ENCODE data around the gene B4GAT1.
"Not testable (repeated sequence)": the region's sequence is repeated elsewhere in the genome, so short reads cannot be mapped to it uniquely, and the experiment has no call there.

The B4GAT1 gene

GRCh38 chr11:66320289-66320688 is 27.1 kb downstream of the B4GAT1 start:
- DNase-seq = not testable (repeated sequence)

- no peak for DNase-seq
Measured at GRCh38 chr11:66318600-66318970, 28.8 kb downstream of the B4GAT1 start.

GRCh38 chr11:66317723-66318599 is 29.5 kb downstream of the B4GAT1 start:
- peak; percentile 45 for DNase-seq

- DNase-seq = peak; percentile 64
Measured at GRCh38 chr11:66317322-66317722, 30.1 kb downstream of the B4GAT1 start.

GRCh38 chr11:66316849-66317251 is 30.6 kb downstream of the B4GAT1 start, which contains the start of gene CD248:
Gene CD248, minus strand, starts transcription at chr11:66317044. Its CDS starts 17 bp downstream, at chr11:66317027.
- DNase-seq = peak; percentile 64

- no peak for DNase-seq
Measured at GRCh38 chr11:66315921-66316811, 31.3 kb downstream of the B4GAT1 start.

GRCh38 chr11:66315498-66315885 is 31.9 kb downstream of the B4GAT1 start:
- no peak for DNase-seq

GRCh38 chr11:66314561-66315497 is 32.6 kb downstream of the B4GAT1 start:
- no peak for DNase-seq

- DNase-seq = no peak
Measured at GRCh38 chr11:66314186-66314501, 33.3 kb downstream of the B4GAT1 start.

- no peak for DNase-seq
Measured at GRCh38 chr11:66313321-66314185, 33.9 kb downstream of the B4GAT1 start.

- peak; percentile 93 for DNase-seq
Measured at GRCh38 chr11:66312549-66313320, 34.7 kb downstream of the B4GAT1 start.

GRCh38 chr11:66311965-66312548 is 35.4 kb downstream of the B4GAT1 start:
- DNase-seq = peak; percentile 90

GRCh38 chr11:66311470-66311964 is 35.9 kb downstream of the B4GAT1 start:
- no peak for DNase-seq

GRCh38 chr11:66310803-66311440 is 36.5 kb downstream of the B4GAT1 start:
- DNase-seq = not testable (repeated sequence)

GRCh38 chr11:66310324-66310723 is 37.1 kb downstream of the B4GAT1 start:
- no peak for DNase-seq

GRCh38 chr11:66309475-66309874 is 38.0 kb downstream of the B4GAT1 start:
- DNase-seq = no peak

GRCh38 chr11:66302656-66303055 is 44.8 kb downstream of the B4GAT1 start:
- no peak for DNase-seq

GRCh38 chr11:66299186-66299585 is 48.2 kb downstream of the B4GAT1 start:
- no peak for DNase-seq

GRCh38 chr11:66297610-66298009 is 49.8 kb downstream of the B4GAT1 start:
- DNase-seq = no peak
